IPS-NIHi7 (cell line): Measurements from ENCODE around the gene ZDHHC5.
"Not testable (repeated sequence)": the region's sequence is repeated elsewhere in the genome, so short reads cannot be mapped to it uniquely, and the experiment has no call there.

Experiments
- DNase-seq: peaks from one replicate; pipeline ENCODE4 v3.0.0; 2012; ENCODE audit warnings: mixed read lengths; ENCODE audit errors: extremely low spot score

ZDHHC5 gene

GRCh38 chr11:57644748-57645688, 22.9 kb upstream of the ZDHHC5 start:
- peak; percentile 63 for DNase-seq

- no peak for DNase-seq
Measured at GRCh38 chr11:57645689-57646085, 22.2 kb upstream of the ZDHHC5 start.

GRCh38 chr11:57646194-57646798, 21.6 kb upstream of the ZDHHC5 start:
- no peak for DNase-seq

GRCh38 chr11:57646799-57647303, 21.1 kb upstream of the ZDHHC5 start:
- peak; percentile 41 for DNase-seq

GRCh38 chr11:57647372-57647771, 20.5 kb upstream of the ZDHHC5 start:
- DNase-seq = peak; percentile 26

- DNase-seq = no peak
Measured at GRCh38 chr11:57647960-57648800, 19.7 kb upstream of the ZDHHC5 start.

GRCh38 chr11:57648801-57649735, 18.8 kb upstream of the ZDHHC5 start:
- DNase-seq = no peak

- DNase-seq = peak; percentile 54
Measured at GRCh38 chr11:57649826-57650738, 17.8 kb upstream of the ZDHHC5 start, which contains the start of gene YPEL4. Gene YPEL4 (minus strand): TSS chr11:57649912. CDS start chr11:57647107, 2,805 bp downstream.

- DNase-seq = no peak
Measured at GRCh38 chr11:57650739-57651090, 17.2 kb upstream of the ZDHHC5 start.

- no peak for DNase-seq
Measured at GRCh38 chr11:57651408-57651807, 16.5 kb upstream of the ZDHHC5 start.

GRCh38 chr11:57652230-57652629, 15.7 kb upstream of the ZDHHC5 start:
- not testable (repeated sequence) for DNase-seq

GRCh38 chr11:57652662-57653061, 15.3 kb upstream of the ZDHHC5 start:
- no peak for DNase-seq

- no peak for DNase-seq
Measured at GRCh38 chr11:57653163-57653562, 14.8 kb upstream of the ZDHHC5 start.

- DNase-seq = no peak
Measured at GRCh38 chr11:57656885-57657193, 11.1 kb upstream of the ZDHHC5 start.

GRCh38 chr11:57657194-57658022, 10.5 kb upstream of the ZDHHC5 start, which contains the start of gene CLP1:
Gene CLP1 (plus strand): TSS chr11:57657762. CDS start chr11:57659477, 1,715 bp downstream.
- peak; percentile 92 for DNase-seq

- no peak for DNase-seq
Measured at GRCh38 chr11:57658023-57658361, 9.9 kb upstream of the ZDHHC5 start.

- no peak for DNase-seq
Measured at GRCh38 chr11:57659669-57660068, 8.2 kb upstream of the ZDHHC5 start.

- DNase-seq = no peak
Measured at GRCh38 chr11:57662893-57663292, 5.0 kb upstream of the ZDHHC5 start.

- no peak for DNase-seq
Measured at GRCh38 chr11:57663975-57664374, 3.9 kb upstream of the ZDHHC5 start.
